Neural cell (in vitro differentiated cells): Measurements from ENCODE around the gene BICRA. TPM values are rescaled to one million over a fixed set of nuclear protein-coding genes. Genes with fewer than 3 reads are reported as not detected.

ENCODE experiments used
- H2AFZ ChIP-seq: fragments of 200-600, 300-800 bp; sonication (generic), shearing (Covaris generic); 2 replicates; pipeline ENCODE4 v1.6.0; 2014; ENCODE audit warnings: low read depth, mild to moderate bottlenecking, antibody characterized with exemption, low read length, moderate library complexity
- H3F3A ChIP-seq: fragments of 200-600 bp; shearing (Covaris generic); 2 replicates; pipeline ENCODE4 v1.6.1; 2016; ENCODE audit warnings: mild to moderate bottlenecking, moderate library complexity, mixed read lengths, antibody characterized with exemption, low read length; ENCODE audit not compliant: insufficient read depth, poor library complexity, severe bottlenecking
- H3K27ac ChIP-seq: fragments of 200-600, 300-800 bp; sonication (generic), shearing (Covaris generic); 2 replicates; pipeline ENCODE4 v1.5.1; 2014; ENCODE audit warnings: mild to moderate bottlenecking, low read length, moderate library complexity
- H3K27me3 ChIP-seq: fragments of 300-800, 200-600 bp; sonication (generic), shearing (Covaris generic); 2 replicates; pipeline ENCODE4 v1.6.0; 2014; ENCODE audit warnings: mild to moderate bottlenecking, low read depth, low read length, moderate library complexity; ENCODE audit not compliant: insufficient read depth
- H3K36me3 ChIP-seq: fragments of 300-800, 200-600 bp; sonication (generic), shearing (Covaris generic); 2 replicates; pipeline ENCODE4 v1.5.1; 2014; ENCODE audit warnings: mild to moderate bottlenecking, antibody characterized with exemption, low read length, moderate library complexity; ENCODE audit not compliant: insufficient read depth
- H3K4me2 ChIP-seq: fragments of 300-800, 200-600 bp; sonication (generic), shearing (Covaris generic); 2 replicates; pipeline ENCODE4 v1.6.0; 2014; ENCODE audit warnings: mild to moderate bottlenecking, low read length
- H3K4me3 ChIP-seq: fragments of 300-800, 200-600 bp; sonication (generic), shearing (Covaris generic); 2 replicates; pipeline ENCODE4 v1.5.1; 2014; ENCODE audit warnings: mild to moderate bottlenecking, low read length, moderate library complexity
- H3K79me2 ChIP-seq: fragments of 200-600 bp; shearing (Covaris generic); replicated peaks from 2 replicates; pipeline ENCODE4 v1.6.0; 2014; ENCODE audit warnings: mild to moderate bottlenecking, low read length, moderate library complexity; ENCODE audit not compliant: insufficient read depth
- H3K9ac ChIP-seq: fragments of 300-800, 200-600 bp; sonication (generic), shearing (Covaris generic); 2 replicates; pipeline ENCODE4 v1.6.1; 2016; ENCODE audit warnings: mild to moderate bottlenecking, low read length, mixed read lengths
- H3K9me2 ChIP-seq: fragments of 200-600 bp; shearing (Covaris generic); 2 replicates; pipeline ENCODE4 v1.6.1; 2016; ENCODE audit warnings: mild to moderate bottlenecking, low read length, mixed read lengths; ENCODE audit not compliant: insufficient read depth
- H3K9me3 ChIP-seq: fragments of 200-600, 300-800 bp; sonication (generic), shearing (Covaris generic); 2 replicates; pipeline ENCODE4 v1.6.1; 2016; ENCODE audit warnings: mild to moderate bottlenecking, mixed run types, low read length, moderate library complexity, mixed read lengths
- H4K20me1 ChIP-seq: fragments of 200-600 bp; shearing (Covaris generic); 2 replicates; pipeline ENCODE4 v1.6.1; 2016; ENCODE audit warnings: mild to moderate bottlenecking, mixed run types; ENCODE audit not compliant: insufficient read depth
- EP300 ChIP-seq: fragments of 450-650 bp; conservative IDR thresholded peaks from 2 replicates; pipeline ENCODE4 v1.6.1; 2014; ENCODE audit warnings: antibody characterized with exemption, mild to moderate bottlenecking, moderate library complexity; ENCODE audit not compliant: poor library complexity, severe bottlenecking
- EZH2 ChIP-seq: fragments of 200-600, 300-800 bp; shearing (Covaris generic), sonication (generic); IDR thresholded peaks from 2 replicates; pipeline ENCODE4 v1.6.1; 2014; ENCODE audit warnings: antibody characterized with exemption, low read length, borderline replicate concordance, mild to moderate bottlenecking; ENCODE audit not compliant: insufficient read depth, poor library complexity, severe bottlenecking
- MXI1 ChIP-seq: fragments of 450-650 bp; conservative IDR thresholded peaks from 2 replicates; pipeline ENCODE4 v1.6.1; 2014; ENCODE audit warnings: antibody characterized with exemption, mild to moderate bottlenecking; ENCODE audit not compliant: poor library complexity, severe bottlenecking
- POLR2AphosphoS5 ChIP-seq: IDR thresholded peaks from 2 replicates; pipeline ENCODE4 v1.6.1; 2012
- RAD21 ChIP-seq: fragments of 450-650 bp; conservative IDR thresholded peaks from 2 replicates; pipeline ENCODE4 v1.6.1; 2014; ENCODE audit warnings: antibody characterized with exemption, mild to moderate bottlenecking, moderate library complexity
- REST ChIP-seq: IDR thresholded peaks from 2 replicates; pipeline ENCODE4 v1.6.1; 2012; ENCODE audit warnings: borderline replicate concordance
- SMC3 ChIP-seq: fragments of 450-650 bp; conservative IDR thresholded peaks from 2 replicates; pipeline ENCODE4 v1.6.1; 2014; ENCODE audit warnings: antibody characterized with exemption, mild to moderate bottlenecking, moderate library complexity; ENCODE audit not compliant: poor library complexity
- TAF1 ChIP-seq: IDR thresholded peaks from 2 replicates; pipeline ENCODE4 v1.6.1; 2012; ENCODE audit warnings: low read depth
- polyA plus RNA-seq: library from polyadenylated mRNA; depleted of rRNA; stranded (reverse); fragments of >200 nt; gene quantifications from 2 replicates; pipeline ENCODE4 v1.2.3, GENCODE V29; 2014
- TF ChIP-seq, protein P1 (sequence below): fragments of 450-650 bp; IDR thresholded peaks from 2 replicates; pipeline ENCODE4 v1.5.1; 2014; ENCODE audit warnings: antibody characterized with exemption, mild to moderate bottlenecking, moderate library complexity; ENCODE audit not compliant: poor library complexity, severe bottlenecking

BICRA gene
- polyA plus RNA-seq, 1 donor from 2014 or later = 0.11 TPM

GRCh38 chr19:47625650-47626049, 16.7 kb downstream of the BICRA start:
- TF ChIP-seq EP300 (no peak), TAF1 (no peak), POLR2AphosphoS5 (no peak), REST (no peak), RAD21 (no peak), EZH2 (no peak), SMC3 (no peak), MXI1 (no peak)
- TF ChIP-seq, protein P1, sequence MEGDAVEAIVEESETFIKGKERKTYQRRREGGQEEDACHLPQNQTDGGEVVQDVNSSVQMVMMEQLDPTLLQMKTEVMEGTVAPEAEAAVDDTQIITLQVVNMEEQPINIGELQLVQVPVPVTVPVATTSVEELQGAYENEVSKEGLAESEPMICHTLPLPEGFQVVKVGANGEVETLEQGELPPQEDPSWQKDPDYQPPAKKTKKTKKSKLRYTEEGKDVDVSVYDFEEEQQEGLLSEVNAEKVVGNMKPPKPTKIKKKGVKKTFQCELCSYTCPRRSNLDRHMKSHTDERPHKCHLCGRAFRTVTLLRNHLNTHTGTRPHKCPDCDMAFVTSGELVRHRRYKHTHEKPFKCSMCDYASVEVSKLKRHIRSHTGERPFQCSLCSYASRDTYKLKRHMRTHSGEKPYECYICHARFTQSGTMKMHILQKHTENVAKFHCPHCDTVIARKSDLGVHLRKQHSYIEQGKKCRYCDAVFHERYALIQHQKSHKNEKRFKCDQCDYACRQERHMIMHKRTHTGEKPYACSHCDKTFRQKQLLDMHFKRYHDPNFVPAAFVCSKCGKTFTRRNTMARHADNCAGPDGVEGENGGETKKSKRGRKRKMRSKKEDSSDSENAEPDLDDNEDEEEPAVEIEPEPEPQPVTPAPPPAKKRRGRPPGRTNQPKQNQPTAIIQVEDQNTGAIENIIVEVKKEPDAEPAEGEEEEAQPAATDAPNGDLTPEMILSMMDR = no peak
- Histone ChIP-seq H3K4me3 (no peak overlapping the region), H3K27ac (no peak overlapping the region), H3K9me3 (no peaks in the 10 kb centered on the region), H3K79me2 (peaks cover 46% of the 10 kb centered on the region), H3K4me2 (no peak overlapping the region), H4K20me1 (peaks cover 5% of the 10 kb centered on the region), H3K27me3 (no peaks in the 10 kb centered on the region), H3K36me3 (no peaks in the 10 kb centered on the region), H3K9me2 (no peaks in the 10 kb centered on the region), H3K9ac (no peak overlapping the region), H3F3A (no peaks in the 10 kb centered on the region), H2AFZ (no peak overlapping the region)

DNA sequence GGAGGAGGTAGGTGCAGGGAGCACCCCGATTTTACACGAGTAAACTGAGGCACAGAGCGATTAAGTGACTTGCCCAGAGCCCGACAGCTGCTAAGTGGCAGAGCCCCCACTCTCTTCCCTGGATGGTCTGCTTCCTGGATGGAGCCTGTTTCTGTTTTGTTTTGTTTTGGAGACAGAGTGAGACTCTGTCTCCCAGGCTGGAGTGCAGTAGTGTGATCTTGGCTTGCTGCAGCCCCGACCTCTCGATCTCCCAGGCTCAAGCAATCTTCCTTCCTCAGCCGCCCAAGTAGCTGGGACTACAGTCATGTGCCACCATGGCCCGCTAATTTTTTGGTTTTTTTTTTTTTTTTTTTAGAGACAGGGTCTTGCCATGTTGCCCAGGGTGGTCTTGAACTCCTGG, 17.3 kb downstream of the BICRA start:
- H3F3A ChIP-seq = no peaks in the 10 kb centered on the region
- H3K27me3 ChIP-seq = no peaks in the 10 kb centered on the region
- H3K9me2 ChIP-seq = no peaks in the 10 kb centered on the region
- no peaks in the 10 kb centered on the region for H3K9me3 ChIP-seq
- no peak overlapping the region for H3K27ac ChIP-seq
- H3K4me3 ChIP-seq = no peak overlapping the region
- no peak overlapping the region for H3K4me2 ChIP-seq
- no peak overlapping the region for H2AFZ ChIP-seq
- H3K9ac ChIP-seq = no peak overlapping the region
- no peaks in the 10 kb centered on the region for H3K36me3 ChIP-seq
- TF ChIP-seq REST = no peak
- TF ChIP-seq MXI1 = no peak
- H3K79me2 ChIP-seq = peaks cover 46% of the 10 kb centered on the region
- H4K20me1 ChIP-seq = peaks cover 5% of the 10 kb centered on the region
